ENCODE measurements around the gene SPTBN4.

The SPTBN4 gene

GRCh38 chr19:40465557-40466218 lies 1.1 kb upstream of the SPTBN4 start, which contains the start of gene BLVRB (continued):
- TF ChIP-seq ZBTB49 (tag by site-specific recombination; IDR thresholded peaks at IDR 0.05; ENCODE audit: low read depth) (no peak), ZNF626 (tag by site-specific recombination; IDR thresholded peaks at IDR 0.05) (no peak), ZNF664 (tag by site-specific recombination; IDR thresholded peaks at IDR 0.05) (no peak), KLF17 (tag by site-specific recombination; IDR thresholded peaks at IDR 0.05) (peak; percentile 67; the same call in 1 of the 2 replicates), ZNF394 (tag by site-specific recombination; IDR thresholded peaks at IDR 0.05; ENCODE audit: borderline replicate concordance) (no peak), ZNF555 (tag by site-specific recombination; conservative IDR thresholded peaks at IDR 0.05) (no peak), ZNF623 (tag by site-specific recombination; IDR thresholded peaks at IDR 0.05) (no peak), OVOL3 (tag by site-specific recombination; IDR thresholded peaks at IDR 0.05) (no peak; the same call in 1 of the 2 replicates), ZNF274 (IDR thresholded peaks at IDR 0.05; ENCODE audit: low read length) (no peak), ZNF274 (tag by site-specific recombination; IDR thresholded peaks at IDR 0.05; ENCODE audit: borderline replicate concordance) (no peak), ZFP41 (tag by site-specific recombination; IDR thresholded peaks at IDR 0.05; ENCODE audit: borderline replicate concordance) (no peak), ZNF132 (tag by site-specific recombination; IDR thresholded peaks at IDR 0.05; ENCODE audit: borderline replicate concordance) (no peak), ZIC2 (tag by site-specific recombination; IDR thresholded peaks at IDR 0.05) (peak; percentile 40; the same call in 1 of the 2 replicates), ZNF37A (tag by site-specific recombination; IDR thresholded peaks at IDR 0.05) (no peak), MZF1 (tag by site-specific recombination; IDR thresholded peaks at IDR 0.05; ENCODE audit: borderline replicate concordance) (no peak), ZNF366 (tag by site-specific recombination; conservative IDR thresholded peaks at IDR 0.05) (no peak), GLIS2 (tag by site-specific recombination; IDR thresholded peaks at IDR 0.05) (peak; percentile 98), SP7 (tag by site-specific recombination; IDR thresholded peaks at IDR 0.05) (peak; percentile 78), ZNF138 (tag by site-specific recombination; IDR thresholded peaks at IDR 0.05; ENCODE audit: borderline replicate concordance) (no peak), PRDM2 (tag by site-specific recombination; IDR thresholded peaks at IDR 0.05; ENCODE audit: borderline replicate concordance) (no peak), ZSCAN16 (tag by site-specific recombination; IDR thresholded peaks at IDR 0.05) (no peak), ZNF175 (tag by site-specific recombination; IDR thresholded peaks at IDR 0.05) (no peak), ZNF501 (tag by site-specific recombination; IDR thresholded peaks at IDR 0.05) (peak; percentile 60; the same call in 1 of the 2 replicates), ZBTB21 (tag by site-specific recombination; IDR thresholded peaks at IDR 0.05) (no peak), ZEB2 (tag by site-specific recombination; IDR thresholded peaks at IDR 0.05) (peak; percentile 60), ZNF248 (tag by site-specific recombination; IDR thresholded peaks at IDR 0.05) (no peak), ZNF18 (tag by site-specific recombination; IDR thresholded peaks at IDR 0.05) (no peak)

Measured in HEK293 (cell line).